DMS 273 (cell line): ENCODE data around the gene NAV2.
"Not testable (repeated sequence)": the region's sequence is repeated elsewhere in the genome, so short reads cannot be mapped to it uniquely, and the experiment has no call there.

Experiments
- DNase-seq: peaks from one replicate; lab custom pipeline; 2025; ENCODE audit not compliant: unreplicated experiment; lab: John Stamatoyannopoulos, UW

The NAV2 gene

DNA sequence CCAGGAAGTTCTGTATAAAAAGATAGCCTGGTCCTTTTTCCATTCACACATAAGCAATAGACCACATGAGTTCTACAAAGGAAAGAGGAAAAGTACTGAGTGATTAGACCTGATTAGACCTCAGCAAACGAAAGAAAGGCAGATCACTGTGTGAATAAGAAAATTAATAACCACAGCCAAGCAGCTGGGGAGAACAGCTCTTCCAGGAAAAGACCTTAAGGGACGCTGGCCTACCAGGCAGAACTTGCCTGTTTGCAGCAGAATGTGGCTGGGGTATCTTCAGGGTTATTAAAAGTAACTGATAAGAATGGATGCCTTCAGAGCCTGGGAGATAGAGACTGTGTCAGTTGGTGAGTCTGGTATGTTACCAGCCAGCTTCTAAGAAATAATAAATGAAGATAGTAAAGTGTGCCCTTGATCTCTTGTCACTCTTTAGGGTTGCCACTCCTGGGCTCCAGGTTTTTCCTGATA is 274.7 kb downstream of the NAV2 start:
- no peak for DNase-seq

DNA sequence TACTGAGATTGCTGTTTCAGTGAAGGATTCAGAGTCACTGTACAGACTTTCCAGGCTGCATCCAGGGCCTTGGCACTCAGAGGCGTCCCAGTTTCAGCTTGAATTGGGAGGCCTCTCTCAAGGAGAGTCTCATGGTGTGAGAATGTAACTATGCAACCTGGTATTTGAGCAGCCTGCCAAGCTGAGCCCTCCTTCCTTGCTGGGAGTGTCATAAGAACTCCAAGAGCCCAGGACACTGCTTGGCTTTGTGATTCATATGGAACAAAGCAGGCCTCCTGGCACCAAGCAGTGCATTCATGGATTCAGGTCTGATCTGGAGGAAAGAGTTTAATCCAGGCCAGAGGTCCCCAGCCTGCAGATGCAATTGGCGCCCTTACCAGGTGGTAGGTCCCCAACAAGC is 276.0 kb downstream of the NAV2 start:
- DNase-seq, result no peak

DNA sequence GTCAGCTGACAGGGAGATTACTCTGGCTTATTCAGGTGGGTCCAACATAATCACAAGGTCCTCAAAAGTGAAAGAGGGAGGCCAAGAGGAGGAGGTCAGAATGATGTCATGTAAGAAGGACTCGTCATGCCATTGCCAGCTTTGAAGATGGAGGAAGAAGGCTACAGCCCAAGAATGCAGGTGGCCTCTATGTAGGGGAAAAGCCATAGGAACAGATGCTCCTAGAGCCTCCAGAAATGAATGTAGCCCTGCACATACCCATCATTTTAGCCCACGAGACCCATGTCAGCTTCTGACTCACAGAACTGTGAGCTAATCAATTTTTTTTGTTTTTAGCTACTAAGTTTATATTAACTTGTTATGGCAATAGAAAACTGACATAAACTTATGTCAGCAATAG is 276.6 kb downstream of the NAV2 start:
- no peak for DNase-seq

DNA sequence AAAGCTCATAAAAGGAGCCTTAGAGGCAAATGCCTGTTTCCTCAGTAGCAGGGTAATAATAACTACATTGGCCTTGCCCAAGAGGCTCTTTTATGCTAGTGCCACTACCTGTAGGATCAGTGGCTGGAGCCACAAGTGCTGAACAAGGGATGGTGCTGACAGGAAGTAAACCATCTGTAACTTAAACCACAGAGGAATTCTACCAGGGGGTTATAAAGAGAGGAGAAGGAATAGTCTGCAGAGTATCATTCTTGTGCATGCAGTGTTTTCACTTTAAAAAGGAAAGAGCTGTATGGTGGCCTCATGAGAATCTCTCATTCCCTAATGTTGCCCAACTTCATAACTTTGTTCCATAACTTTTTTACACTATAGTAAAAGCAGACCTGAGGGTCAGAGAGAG is 279.5 kb downstream of the NAV2 start:
- no peak for DNase-seq

DNA sequence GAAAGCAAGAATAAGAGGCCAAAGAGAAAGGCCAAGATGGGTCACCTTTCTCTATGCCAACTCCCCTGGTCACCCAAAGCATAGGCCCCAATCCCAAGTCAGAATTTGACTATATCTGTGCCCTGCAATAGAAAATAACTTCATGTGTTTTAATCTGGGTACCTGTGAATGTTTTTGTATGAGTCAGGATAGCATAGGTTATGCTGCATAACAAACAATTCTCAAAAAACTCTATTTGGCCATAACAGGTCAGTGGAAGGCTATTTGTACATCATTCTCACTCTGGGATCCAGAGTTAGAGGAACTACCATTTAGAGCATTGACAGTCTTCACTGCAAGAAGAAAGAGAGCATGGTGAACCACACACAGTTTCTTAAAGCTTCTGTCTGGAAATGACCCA is 280.4 kb downstream of the NAV2 start:
- no peak for DNase-seq

DNA sequence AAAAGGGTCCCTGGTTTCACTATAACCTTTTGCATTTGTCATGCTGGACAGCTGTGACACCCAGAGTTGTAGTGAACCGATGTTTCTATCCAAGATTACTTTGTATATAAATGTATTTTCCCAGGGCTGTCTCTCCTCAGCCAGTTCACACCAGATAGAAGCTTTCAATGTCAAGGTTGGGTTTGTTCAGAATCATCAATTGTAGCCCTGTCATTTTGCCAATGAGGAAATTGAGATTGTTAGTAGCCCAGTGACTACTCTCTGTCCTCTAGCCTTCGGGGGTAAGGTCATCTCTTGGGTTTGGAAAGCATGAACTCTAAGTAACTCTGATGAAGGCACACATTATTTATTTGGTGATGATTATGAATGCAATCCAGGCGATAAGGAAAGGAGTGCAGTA is 282.0 kb downstream of the NAV2 start:
- no peak for DNase-seq

DNA sequence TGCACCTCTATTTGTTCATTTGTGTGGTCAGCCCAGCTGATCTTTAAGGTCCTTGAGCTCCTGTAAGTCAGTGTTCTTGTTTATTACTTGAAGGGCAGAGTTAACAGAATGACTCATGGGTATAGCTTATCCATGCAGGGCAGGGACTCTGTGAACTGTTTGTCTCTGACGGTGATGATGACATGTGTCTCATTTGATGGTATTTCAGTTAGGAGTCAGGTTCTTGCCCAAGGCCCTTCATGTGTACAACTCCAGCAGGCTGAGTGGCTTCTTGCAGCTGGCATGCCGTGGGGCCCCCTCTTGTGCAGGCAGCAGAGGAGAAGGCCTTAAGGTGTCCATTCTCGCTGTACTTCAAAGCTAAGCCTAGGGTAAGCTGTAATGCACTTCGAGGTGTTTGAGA is 282.5 kb downstream of the NAV2 start:
- DNase-seq, result no peak

DNA sequence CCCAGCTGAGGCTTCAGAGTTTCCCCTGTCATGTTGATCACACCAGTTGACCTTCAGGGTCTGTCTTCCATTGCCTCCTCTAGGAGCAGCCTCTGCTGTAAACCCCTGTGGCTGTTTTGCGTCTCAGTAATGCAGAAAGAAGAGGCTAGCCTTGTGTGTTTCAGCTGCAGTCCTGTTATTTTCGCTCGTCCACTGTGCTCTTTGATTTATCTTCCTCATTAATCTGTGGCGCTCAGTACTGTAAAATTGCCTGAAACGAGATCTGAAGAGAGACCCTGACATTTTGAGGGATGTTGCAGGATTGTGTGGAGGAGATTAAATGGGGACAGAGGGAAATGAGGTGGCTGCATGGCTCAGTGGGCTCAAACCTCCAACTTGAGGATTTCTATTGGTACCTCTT is 283.9 kb downstream of the NAV2 start:
- no peak for DNase-seq

DNA sequence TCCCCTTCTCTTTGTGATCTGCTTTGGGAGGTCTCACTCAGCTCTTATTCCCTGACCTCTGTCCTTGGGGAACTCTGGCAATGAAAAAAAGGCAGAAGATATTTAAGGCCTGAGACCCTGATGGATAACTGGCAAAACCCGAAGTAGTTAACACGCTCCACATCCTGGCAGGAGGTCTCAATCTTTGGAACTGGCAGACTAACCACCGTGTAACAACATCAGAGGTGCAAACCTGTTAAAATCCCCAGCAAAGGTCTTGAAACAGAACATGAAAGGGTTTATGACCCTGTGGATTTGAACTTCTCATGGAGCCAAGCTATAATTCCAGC is 287.3 kb downstream of the NAV2 start:
- no peak for DNase-seq

DNA sequence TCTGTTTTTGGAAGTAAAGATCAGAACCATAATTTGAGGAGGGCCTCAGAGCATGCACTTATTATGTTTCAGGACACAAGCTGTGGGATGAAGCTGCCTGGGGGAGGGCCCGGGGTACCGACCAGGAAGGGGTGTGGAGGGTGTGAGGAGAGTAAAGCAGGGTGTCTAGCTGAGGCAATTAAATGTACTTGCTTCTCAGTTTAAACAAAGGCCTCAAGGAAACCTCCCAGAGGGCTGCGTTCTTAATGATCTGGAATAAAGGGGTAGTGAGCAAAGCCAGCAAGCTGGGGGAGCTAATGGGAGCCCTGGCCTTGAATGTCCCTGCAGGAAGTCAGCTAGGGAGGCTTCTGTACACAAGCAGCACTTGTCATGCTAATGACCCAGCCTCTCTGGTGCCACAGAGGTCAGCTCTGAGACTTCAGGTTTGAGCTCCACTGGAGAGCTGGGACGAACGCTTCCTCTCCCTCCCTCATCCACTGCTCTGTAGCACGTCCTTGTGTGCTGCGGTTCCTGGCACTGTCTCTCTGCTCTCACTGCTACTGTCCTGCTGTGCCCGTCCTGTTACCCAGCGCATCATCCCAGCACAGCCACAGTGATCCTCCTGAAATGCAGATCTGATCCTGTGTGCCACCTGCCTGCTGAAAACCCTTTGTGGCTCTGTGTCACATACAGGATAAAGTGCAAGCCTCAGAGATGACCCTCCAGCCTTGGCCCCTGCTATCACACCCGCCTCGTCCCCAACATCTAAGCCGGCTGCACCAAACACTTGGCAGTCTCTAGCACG is 287.9 kb downstream of the NAV2 start:
- DNase-seq, result no peak

DNA sequence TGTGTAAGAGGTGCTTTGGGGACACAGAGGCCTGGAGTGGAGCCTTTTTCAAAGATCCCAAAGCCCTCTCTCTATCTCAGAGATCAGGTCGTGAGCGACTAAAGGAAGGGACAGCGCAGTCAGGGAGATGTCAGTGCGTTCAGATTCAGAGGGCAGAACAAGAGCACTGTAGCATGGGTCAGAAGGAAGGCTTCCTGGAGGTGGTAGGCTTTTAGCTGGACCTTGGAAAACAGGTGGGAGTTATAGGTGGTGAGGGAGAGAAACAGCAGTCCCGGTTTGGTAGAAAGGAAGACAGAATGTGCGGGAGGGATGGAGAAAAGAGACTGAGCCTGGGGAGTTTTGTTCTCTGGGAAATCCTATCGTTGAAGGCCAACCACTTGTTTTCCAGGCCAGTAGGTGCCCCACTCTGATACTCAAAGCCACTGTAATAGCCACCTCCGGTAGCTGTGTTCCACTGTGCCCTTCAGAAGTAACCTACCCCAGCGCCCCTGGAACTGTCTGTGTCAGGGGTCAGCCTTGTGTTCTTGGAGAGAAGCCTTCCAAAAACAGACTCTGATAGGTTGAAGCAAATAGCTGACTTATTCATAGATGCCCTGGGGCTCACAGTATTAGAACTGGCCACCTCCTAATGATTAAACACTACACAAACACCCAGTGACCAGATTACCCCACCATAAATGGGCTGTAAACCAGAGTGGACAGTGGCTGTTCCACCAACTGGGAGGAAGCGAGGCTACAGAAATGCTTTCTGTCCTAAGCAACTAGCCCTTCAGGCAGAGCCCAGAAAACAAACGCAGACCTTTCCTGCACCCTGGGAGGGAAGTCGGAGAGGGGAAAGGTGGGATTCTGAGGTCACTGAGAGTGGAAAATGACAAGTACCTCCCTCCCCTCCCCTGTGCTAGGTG is 289.9 kb downstream of the NAV2 start:
- no peak for DNase-seq

DNA sequence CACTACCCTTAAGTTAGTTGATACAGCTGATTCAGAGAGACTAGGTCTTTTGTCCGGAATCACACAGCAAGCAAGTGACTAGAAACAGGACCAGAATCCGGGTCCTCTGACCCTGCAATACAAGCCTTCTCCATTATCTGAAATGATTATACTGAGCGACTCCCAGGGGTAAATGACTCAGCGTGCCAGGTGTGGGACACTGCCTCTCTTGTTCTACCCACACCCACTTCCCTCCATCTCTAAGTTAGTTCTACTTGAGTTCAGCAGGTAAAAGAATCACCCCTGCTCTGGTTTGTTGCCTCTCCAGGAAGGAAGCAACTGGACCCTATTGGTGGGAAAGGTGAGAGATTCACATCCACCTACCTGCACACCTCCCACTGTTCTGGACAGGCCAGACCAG is 290.7 kb downstream of the NAV2 start:
- DNase-seq, result no peak

DNA sequence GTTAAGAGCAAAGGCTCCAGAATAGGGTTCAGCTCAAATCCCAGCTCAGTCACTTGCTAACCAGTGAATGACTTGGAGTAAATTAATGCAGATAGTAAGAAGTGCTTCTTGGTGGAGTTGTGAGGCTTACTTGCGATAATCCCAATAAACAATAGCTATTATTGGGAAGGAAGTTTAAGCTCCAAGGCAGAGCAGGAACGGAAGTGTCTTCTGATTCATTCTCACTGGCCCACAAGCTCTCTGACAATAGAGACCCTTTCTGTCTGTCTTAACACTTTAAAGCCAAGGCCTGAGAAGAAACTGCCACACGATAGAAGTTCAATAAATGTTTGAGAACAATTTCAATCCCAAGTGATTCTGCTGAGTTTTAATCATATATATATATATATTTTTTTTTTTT is 292.2 kb downstream of the NAV2 start:
- no peak for DNase-seq

DNA sequence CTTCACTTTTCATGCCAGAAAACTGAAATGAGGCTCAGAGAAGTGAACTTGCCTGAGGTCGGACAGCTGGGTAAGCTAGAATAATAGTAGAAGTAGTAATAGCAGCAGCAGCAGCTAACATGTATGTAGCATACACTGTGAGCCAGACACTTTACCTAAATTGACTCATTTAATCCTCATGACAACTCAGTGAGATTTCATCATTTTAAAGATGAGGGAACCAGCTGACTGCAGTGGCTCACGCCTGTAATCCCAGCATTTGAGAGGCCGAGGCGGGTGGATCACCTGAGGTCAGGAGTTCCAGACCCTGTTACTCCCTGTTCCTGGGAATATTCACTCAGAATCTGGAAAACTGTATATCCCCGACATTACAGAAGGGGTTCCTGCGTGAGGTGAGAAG is 293.1 kb downstream of the NAV2 start:
- DNase-seq, result no peak

DNA sequence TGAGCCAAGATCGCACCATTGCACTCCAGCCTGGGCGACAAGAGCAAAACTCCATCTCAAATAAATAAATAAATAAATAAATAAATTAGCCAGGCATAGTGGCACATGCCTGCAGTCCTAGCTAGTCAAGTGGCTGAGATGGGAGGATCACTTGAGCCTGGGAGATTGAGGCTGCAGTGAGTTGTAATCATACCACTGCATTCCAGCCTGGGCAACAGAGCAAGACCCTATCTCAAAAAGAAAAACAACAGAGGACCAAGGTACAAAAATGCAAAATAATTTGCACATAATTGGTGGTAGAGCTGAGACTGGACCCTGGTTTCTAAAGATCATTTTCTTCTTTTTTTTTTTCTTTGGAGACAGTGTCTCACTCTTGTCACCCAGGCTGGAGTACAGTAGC is 294.0 kb downstream of the NAV2 start:
- not testable (repeated sequence) for DNase-seq

DNA sequence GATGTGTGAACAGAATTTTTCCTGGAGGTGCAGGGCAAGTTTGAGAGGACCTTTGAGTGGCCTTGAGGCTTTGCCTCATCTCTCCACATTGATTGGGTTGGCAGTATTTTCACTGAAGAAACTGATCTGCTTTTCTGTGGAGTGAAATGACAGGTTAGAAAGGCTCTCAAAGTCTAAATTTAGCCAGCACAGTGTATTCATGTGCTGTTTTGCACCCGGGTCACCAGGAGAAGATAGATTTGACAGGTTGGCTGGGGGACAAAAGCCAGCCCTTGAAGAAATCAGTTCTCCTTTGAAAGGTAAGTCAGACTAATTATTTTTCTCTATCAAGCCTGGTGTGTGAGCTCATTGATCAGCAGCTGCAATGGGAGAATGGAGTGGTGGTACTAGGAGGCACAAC is 294.7 kb downstream of the NAV2 start:
- DNase-seq, result no peak

DNA sequence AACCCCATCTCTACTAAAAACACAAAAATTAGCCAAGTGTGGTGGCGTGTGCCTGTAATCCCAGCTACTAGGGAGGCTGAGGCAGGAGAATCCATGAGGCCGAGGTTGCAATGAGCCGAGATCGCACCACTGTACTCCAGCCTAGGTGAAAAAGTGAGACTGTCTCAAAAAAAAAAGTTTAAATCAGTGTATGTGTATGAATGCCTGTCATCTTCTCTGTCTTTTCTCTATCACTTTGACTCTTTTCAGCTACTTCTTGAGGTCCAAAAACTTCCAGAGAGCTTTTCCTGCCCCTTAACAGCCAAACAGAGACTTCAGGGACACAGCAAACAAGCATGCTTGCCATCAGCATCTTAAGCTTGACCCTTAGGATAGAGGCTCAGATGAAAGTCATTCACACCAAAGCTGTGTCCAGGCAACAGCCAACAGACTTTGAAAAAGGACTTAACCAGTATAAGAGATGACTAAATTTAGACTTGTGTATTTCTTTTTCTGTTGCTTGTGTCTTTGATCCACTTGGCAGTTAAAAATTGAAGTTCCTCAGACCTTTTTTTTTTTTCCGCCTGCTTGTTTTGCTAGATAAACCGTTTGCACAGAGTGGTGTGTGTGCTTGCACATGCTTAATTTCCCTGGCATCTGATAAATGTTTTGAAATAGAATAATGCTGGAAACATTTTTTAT is 295.7 kb downstream of the NAV2 start:
- DNase-seq, result no peak

DNA sequence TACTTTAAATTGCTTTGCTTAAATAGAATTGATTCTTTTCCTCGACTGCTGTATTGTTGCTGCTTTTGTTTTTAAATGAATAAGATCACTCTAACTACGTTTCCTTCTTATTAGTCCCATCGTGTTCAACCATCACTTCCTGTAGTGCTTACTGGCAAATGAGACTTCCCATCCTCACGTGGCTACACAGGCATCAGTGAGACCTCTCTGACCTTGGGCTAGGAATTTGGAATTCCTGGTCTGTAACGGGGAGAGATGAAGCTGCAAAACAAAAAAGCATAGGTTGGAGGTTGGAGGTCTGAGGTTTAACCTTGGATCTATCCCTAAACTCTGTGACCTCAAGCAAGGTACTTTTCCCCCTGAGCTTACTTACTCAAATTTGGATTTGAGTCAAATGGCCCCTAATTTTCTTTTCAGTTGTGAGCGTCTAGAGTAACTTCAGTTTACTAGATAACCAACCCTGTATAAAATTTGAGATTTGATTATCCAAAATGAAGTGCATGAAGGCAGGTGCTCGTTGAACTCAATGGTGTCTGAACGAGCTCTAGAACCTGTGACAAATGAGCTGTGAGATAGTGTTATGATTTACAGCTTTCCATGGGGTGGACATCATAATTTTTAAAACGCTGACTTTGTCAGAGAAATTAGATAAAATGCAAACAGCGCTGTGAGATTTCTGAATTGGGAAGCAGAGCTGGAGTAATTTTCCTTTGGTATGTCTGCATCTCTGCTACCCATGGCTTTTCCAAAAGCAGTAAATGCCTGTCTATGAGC is 296.4 kb downstream of the NAV2 start:
- DNase-seq, result no peak

DNA sequence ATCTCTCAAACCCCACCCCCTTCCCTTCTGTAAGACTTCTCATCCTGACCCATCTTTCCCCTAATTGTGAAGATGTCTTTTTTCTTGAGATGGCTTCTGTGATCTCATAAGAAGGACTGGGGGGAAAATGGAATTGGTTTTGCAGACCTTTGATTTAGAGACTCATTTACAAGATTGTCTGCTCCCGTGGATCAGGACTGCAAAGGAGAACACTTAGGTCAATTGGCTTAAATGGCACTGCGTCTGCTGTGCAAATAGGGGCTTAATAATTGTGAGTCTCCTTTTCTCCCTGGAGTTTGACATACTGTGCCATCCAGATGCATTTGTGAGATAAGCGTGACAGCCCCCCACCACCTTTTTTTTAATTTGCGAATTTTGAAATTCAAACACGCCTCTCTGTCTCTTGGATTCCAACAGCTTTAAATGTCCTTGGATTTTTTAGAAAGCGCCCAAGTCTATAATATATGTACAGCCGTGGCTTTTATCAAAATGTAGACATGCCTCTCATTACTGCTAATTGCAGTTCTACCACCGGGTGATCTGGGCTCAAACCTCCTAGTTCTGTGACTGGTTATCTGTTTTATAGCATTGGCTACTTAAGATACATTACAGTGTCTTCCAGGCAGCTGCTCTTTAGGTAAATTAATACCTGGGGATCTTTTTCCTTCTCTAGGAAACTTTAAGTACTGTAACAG is 297.7 kb downstream of the NAV2 start:
- no peak for DNase-seq

DNA sequence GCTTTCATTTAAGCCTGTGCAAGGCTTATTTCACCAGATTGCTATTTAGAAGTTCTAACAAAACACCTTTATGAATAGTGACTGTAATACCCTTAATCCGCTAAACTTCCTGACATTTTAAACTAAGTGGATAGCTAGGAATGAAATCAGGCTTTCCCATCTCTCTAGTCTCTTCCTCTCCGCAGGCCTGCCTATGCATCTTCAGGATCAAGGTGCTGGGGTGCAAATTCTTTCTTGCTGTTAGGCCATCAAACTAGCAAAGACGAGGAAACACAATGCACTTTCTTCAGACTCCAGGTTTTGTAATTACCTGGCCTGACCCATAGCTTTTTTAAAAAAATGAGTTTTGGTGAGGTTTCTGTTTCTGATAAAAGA is 298.2 kb downstream of the NAV2 start:
- no peak for DNase-seq
